ENCODE results near the gene ARHGAP42. TPM values are rescaled to one million over a fixed set of nuclear protein-coding genes. Genes with fewer than 3 reads are reported as not detected.

Gene ARHGAP42
- total RNA-seq, 1 experiment from 2014 or later, result not detected

DNA sequence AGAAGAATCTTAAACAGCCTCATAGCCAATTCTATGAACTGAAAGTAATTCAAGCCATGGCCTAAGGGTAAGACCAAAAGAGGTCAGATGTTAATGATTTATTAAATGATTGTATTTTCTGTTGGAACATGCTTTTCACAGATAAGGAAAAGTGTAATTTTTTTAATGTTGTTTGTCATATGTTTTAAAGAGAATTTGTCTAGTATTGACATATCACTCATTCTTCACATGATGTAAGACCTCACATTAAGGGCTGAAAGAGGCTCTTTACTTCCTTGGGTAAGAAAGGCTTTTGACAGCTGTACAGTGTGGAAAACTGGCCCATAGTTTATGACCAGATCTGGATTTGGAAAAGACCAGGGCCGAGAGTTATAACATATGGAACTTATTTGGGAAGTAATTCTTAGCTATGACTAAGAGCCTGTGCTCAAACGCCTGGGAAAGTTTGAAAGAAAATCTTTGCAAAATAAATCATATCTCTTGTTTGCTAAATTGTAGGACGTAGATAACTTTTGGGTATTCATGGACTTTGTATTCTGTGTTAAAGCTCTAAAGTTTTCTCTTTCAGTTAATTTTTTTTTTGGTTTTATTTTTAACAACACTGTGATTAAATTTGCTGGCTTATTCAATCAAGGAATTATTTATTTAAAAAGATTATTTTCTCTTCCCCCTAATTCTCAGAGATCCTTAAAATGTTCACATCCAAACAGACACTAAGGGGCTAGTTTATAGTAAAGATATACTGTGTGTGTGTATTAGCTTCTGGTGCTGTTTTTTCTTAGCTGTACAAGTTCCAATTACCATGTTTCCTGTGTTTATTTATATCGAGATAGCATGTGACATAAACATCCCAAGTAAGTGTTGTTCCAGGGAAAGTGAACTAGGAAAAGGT is 162.2 kb downstream of the ARHGAP42 start:
- no peak overlapping the region for H3K4me2 ChIP-seq (ENCODE audit: low read depth, low read length, poor library complexity, severe bottlenecking)
- DNase-seq, result no peak

GRCh38 chr11:100849901-100850235 is 162.8 kb downstream of the ARHGAP42 start:
- H3K36me3 ChIP-seq (ENCODE audit: insufficient read depth, low read length), result no peaks in the 10 kb centered on the region

More for the DNA sequence above, 162.2 kb downstream of the ARHGAP42 start:
- H3K27me3 ChIP-seq (ENCODE audit: low read length), result no peaks in the 10 kb centered on the region
- H3K9me3 ChIP-seq (ENCODE audit: low read length), result peaks cover 8% of the 10 kb centered on the region
- H3K79me2 ChIP-seq (ENCODE audit: low read length), result no peaks in the 10 kb centered on the region
- H4K20me1 ChIP-seq (ENCODE audit: insufficient read depth, low read depth, low read length), result no peaks in the 10 kb centered on the region
- H3K9ac ChIP-seq (ENCODE audit: low read length), result no peak overlapping the region
- no peaks in the 10 kb centered on the region for H3K36me3 ChIP-seq (ENCODE audit: insufficient read depth, low read length)
- H2AFZ ChIP-seq (ENCODE audit: low read length), result no peak overlapping the region
- H3K27ac ChIP-seq (ENCODE audit: low read length), result no peak overlapping the region
- no peak overlapping the region for H3K4me3 ChIP-seq (ENCODE audit: low read length)
- H3K4me1 ChIP-seq (ENCODE audit: low read length), result no peaks in the 10 kb centered on the region
- no peaks in the 10 kb centered on the region for H3K9me2 ChIP-seq (replicated peaks; ENCODE audit: insufficient read depth, low read length)

DNA sequence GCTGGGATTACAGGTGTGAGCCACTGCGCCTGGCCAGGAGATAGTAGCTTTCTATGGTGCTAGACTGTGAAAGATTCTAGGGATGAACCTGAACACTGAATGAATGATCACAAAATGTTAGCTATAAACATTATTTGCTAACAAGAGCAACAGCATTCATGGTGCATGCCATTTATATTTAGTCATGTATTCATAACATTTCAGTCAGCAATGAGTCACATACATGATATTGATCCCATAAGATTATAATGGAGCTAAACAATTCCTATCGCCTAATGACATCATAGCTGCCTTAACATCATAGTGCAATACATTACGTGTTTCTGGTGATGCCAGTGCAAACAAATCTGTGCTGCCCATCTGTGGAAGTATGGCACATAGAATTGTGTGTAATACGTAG is 164.1 kb downstream of the ARHGAP42 start:
- Histone ChIP-seq H3K27me3 (ENCODE audit: low read length) (no peaks in the 10 kb centered on the region), H3K9ac (ENCODE audit: low read length) (no peak overlapping the region), H4K20me1 (ENCODE audit: insufficient read depth, low read depth, low read length) (no peaks in the 10 kb centered on the region), H3K4me2 (ENCODE audit: low read depth, low read length, poor library complexity, severe bottlenecking) (no peak overlapping the region), H3K4me3 (ENCODE audit: low read length) (no peak overlapping the region), H2AFZ (ENCODE audit: low read length) (no peak overlapping the region), H3K4me1 (ENCODE audit: low read length) (no peaks in the 10 kb centered on the region), H3K79me2 (ENCODE audit: low read length) (no peaks in the 10 kb centered on the region), H3K36me3 (ENCODE audit: insufficient read depth, low read length) (no peaks in the 10 kb centered on the region), H3K9me2 (replicated peaks; ENCODE audit: insufficient read depth, low read length) (no peaks in the 10 kb centered on the region), H3K27ac (ENCODE audit: low read length) (no peak overlapping the region), H3K9me3 (ENCODE audit: low read length) (no peaks in the 10 kb centered on the region; the same call in none of the 2 replicates)
- DNase-seq, result no peak

More at GRCh38 chr11:100849901-100850235, 162.8 kb downstream of the ARHGAP42 start:
- Histone ChIP-seq H3K4me2 (ENCODE audit: low read depth, low read length, poor library complexity, severe bottlenecking) (no peak overlapping the region), H3K79me2 (ENCODE audit: low read length) (no peaks in the 10 kb centered on the region), H3K4me1 (ENCODE audit: low read length) (no peaks in the 10 kb centered on the region), H3K27me3 (ENCODE audit: low read length) (no peaks in the 10 kb centered on the region), H3K9ac (ENCODE audit: low read length) (no peak overlapping the region), H3K9me3 (ENCODE audit: low read length) (peaks cover 8% of the 10 kb centered on the region), H3K27ac (ENCODE audit: low read length) (no peak overlapping the region), H4K20me1 (ENCODE audit: insufficient read depth, low read depth, low read length) (no peaks in the 10 kb centered on the region), H3K9me2 (replicated peaks; ENCODE audit: insufficient read depth, low read length) (no peaks in the 10 kb centered on the region), H2AFZ (ENCODE audit: low read length) (no peak overlapping the region), H3K4me3 (ENCODE audit: low read length) (no peak overlapping the region)
- DNase-seq, result no peak

- no peak overlapping the region for H3K9ac ChIP-seq (ENCODE audit: low read length)
- H3K4me3 ChIP-seq (ENCODE audit: low read length), result no peak overlapping the region
- DNase-seq, result no peak
- no peaks in the 10 kb centered on the region; the same call in 1 of the 2 replicates for H3K9me3 ChIP-seq (ENCODE audit: low read length)
- H3K9me2 ChIP-seq (replicated peaks; ENCODE audit: insufficient read depth, low read length), result no peaks in the 10 kb centered on the region
- H3K79me2 ChIP-seq (ENCODE audit: low read length), result no peaks in the 10 kb centered on the region
- no peaks in the 10 kb centered on the region for H4K20me1 ChIP-seq (ENCODE audit: insufficient read depth, low read depth, low read length)
- no peaks in the 10 kb centered on the region for H3K4me1 ChIP-seq (ENCODE audit: low read length)
- H3K27ac ChIP-seq (ENCODE audit: low read length), result no peak overlapping the region
- H3K4me2 ChIP-seq (ENCODE audit: low read depth, low read length, poor library complexity, severe bottlenecking), result no peak overlapping the region
- no peaks in the 10 kb centered on the region for H3K27me3 ChIP-seq (ENCODE audit: low read length)
- no peak overlapping the region for H2AFZ ChIP-seq (ENCODE audit: low read length)
- H3K36me3 ChIP-seq (ENCODE audit: insufficient read depth, low read length), result no peaks in the 10 kb centered on the region
Observed at GRCh38 chr11:100851584-100852152, 164.6 kb downstream of the ARHGAP42 start.

DNA sequence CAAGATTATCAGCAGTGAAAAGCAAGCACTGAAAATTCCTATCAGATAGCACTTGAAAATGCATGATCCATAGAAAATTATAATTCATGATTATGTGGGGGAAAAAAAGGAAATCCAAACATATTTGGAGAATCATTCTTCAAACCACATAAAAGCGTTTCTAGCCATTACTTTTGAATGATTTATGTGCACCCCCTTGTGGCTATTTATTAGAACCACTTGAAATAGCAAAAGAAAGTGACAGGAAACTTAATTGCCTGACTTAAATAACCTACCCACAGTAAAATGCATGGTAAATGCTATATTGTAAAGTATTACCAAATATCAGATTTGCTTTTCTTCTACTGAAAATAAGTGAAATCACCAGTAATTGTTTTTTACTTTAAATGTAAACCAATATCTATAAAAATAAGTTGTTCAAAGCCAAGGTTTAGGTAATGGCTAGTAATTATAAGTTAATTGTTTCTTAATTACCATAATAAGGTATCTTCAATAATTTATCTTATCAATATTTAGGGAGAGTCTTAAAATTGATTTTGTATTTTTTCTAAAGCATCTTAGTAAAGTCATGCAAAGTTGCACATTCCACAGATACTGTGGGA is 168.5 kb downstream of the ARHGAP42 start:
- Histone ChIP-seq H3K9me2 (replicated peaks; ENCODE audit: insufficient read depth, low read length) (no peaks in the 10 kb centered on the region), H3K4me2 (ENCODE audit: low read depth, low read length, poor library complexity, severe bottlenecking) (no peak overlapping the region), H3K4me3 (ENCODE audit: low read length) (no peak overlapping the region), H3K27me3 (ENCODE audit: low read length) (no peaks in the 10 kb centered on the region), H3K27ac (ENCODE audit: low read length) (no peak overlapping the region), H3K9ac (ENCODE audit: low read length) (no peak overlapping the region), H3K9me3 (ENCODE audit: low read length) (no peaks in the 10 kb centered on the region), H3K79me2 (ENCODE audit: low read length) (no peaks in the 10 kb centered on the region), H2AFZ (ENCODE audit: low read length) (no peak overlapping the region), H4K20me1 (ENCODE audit: insufficient read depth, low read depth, low read length) (no peaks in the 10 kb centered on the region), H3K4me1 (ENCODE audit: low read length) (no peaks in the 10 kb centered on the region), H3K36me3 (ENCODE audit: insufficient read depth, low read length) (no peaks in the 10 kb centered on the region)
- peak; percentile 86 for DNase-seq

GRCh38 chr11:100857236-100858005 is 170.3 kb downstream of the ARHGAP42 start:
- H3K36me3 ChIP-seq (ENCODE audit: insufficient read depth, low read length), result no peaks in the 10 kb centered on the region
- no peak overlapping the region for H3K4me3 ChIP-seq (ENCODE audit: low read length)
- no peaks in the 10 kb centered on the region for H3K27me3 ChIP-seq (ENCODE audit: low read length)
- H2AFZ ChIP-seq (ENCODE audit: low read length), result no peak overlapping the region
- no peak overlapping the region for H3K4me2 ChIP-seq (ENCODE audit: low read depth, low read length, poor library complexity, severe bottlenecking)
- no peaks in the 10 kb centered on the region for H4K20me1 ChIP-seq (ENCODE audit: insufficient read depth, low read depth, low read length)
- no peak overlapping the region for H3K9ac ChIP-seq (ENCODE audit: low read length)
- H3K79me2 ChIP-seq (ENCODE audit: low read length), result no peaks in the 10 kb centered on the region
- no peak overlapping the region for H3K27ac ChIP-seq (ENCODE audit: low read length)
- H3K4me1 ChIP-seq (ENCODE audit: low read length), result no peaks in the 10 kb centered on the region
- no peak for DNase-seq
- no peaks in the 10 kb centered on the region for H3K9me3 ChIP-seq (ENCODE audit: low read length)
- no peaks in the 10 kb centered on the region for H3K9me2 ChIP-seq (replicated peaks; ENCODE audit: insufficient read depth, low read length)

DNA sequence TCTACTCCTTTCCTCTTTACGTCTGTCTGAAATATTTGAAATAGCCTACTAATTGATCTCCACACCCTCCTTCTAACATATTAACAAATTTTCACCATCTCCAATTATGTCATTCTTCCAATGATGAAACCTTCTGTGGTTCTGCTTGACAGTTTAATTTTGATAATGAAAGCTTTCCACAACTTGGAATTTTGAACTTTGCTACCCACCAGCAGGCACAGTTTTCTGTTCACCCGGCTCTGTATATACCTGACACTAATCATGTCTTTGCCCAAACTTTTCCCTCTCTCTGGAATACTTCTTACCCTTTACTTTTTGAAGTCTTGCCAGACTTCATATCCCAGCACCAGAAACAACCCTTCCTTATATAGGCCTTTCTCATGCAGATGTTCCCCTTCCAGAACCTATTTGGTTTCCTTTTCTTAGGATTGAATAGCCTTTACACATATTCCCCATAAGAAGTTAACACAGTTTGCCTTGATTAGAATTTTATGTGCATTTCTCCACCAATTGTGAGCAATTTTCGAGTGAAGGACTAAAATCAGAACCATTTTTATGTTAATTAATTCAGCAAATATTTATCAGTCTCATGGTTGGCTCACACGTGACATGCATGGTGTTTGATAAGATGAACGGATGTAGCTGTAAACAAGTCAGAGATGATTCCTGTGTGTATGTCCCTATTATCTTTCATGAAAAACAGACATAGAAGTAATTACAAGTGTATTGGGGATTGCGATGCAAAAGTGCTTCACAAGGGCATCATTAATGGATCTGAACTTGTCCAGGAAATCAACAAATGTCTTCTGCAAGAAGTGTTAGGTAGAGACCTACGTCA is 173.4 kb downstream of the ARHGAP42 start:
- no peaks in the 10 kb centered on the region for H3K9me2 ChIP-seq (replicated peaks; ENCODE audit: insufficient read depth, low read length)
- H3K4me3 ChIP-seq (ENCODE audit: low read length), result no peak overlapping the region
- no peaks in the 10 kb centered on the region for H4K20me1 ChIP-seq (ENCODE audit: insufficient read depth, low read depth, low read length)
- H3K4me2 ChIP-seq (ENCODE audit: low read depth, low read length, poor library complexity, severe bottlenecking), result no peak overlapping the region
- no peaks in the 10 kb centered on the region for H3K36me3 ChIP-seq (ENCODE audit: insufficient read depth, low read length)
- peaks cover 4% of the 10 kb centered on the region; the same call in 1 of the 2 replicates for H3K9me3 ChIP-seq (ENCODE audit: low read length)
- DNase-seq, result no peak
- no peaks in the 10 kb centered on the region for H3K79me2 ChIP-seq (ENCODE audit: low read length)
- no peaks in the 10 kb centered on the region for H3K27me3 ChIP-seq (ENCODE audit: low read length)
- no peaks in the 10 kb centered on the region for H3K4me1 ChIP-seq (ENCODE audit: low read length)
- no peak overlapping the region for H2AFZ ChIP-seq (ENCODE audit: low read length)
- H3K9ac ChIP-seq (ENCODE audit: low read length), result no peak overlapping the region
- H3K27ac ChIP-seq (ENCODE audit: low read length), result no peak overlapping the region
